ENCODE data around the gene APOB. TPM values are rescaled to one million over a fixed set of nuclear protein-coding genes. Genes with fewer than 3 reads are reported as not detected.

Gene APOB
- total RNA-seq, 2 experiments from 2014 or later, result not detected

GRCh38 chr2:21042958-21043743, 722 bp downstream of the APOB start:
- ATAC-seq (peak; percentile 64), DNase-seq (peak; percentile 73)
- Mint-ChIP-seq H3K27me3 (peaks cover 26% of the 10 kb centered on the region), H3K27ac (no peak overlapping the region), H3K36me3 (ENCODE audit: low read depth) (no peaks in the 10 kb centered on the region), H3K4me1 (peaks cover 3% of the 10 kb centered on the region), H3K9me3 (ENCODE audit: low read depth) (no peaks in the 10 kb centered on the region), H3K4me3 (no peak overlapping the region)
- CTCF ChIA-PET, result interaction anchor here (0.7 to 3.4 kb wide), 14 partner anchors 9 to 277 kb away, joined by 3 to 22 read pairs (median 4); no protein-coding TSS in a partner anchor
- POLR2A ChIA-PET, result no interaction called here
- intact Hi-C loops (cut with DNase I, micrococcal nuclease), result loop anchor here (1.0 to 5.0 kb wide), 3 partner anchors 75 to 1314 kb away; no protein-coding TSS in a partner anchor

- Mint-ChIP-seq H3K27ac (no peak overlapping the region), H3K4me3 (no peak overlapping the region), H3K9me3 (ENCODE audit: low read depth) (no peaks in the 10 kb centered on the region), H3K27me3 (peaks cover 26% of the 10 kb centered on the region), H3K36me3 (ENCODE audit: low read depth) (no peaks in the 10 kb centered on the region), H3K4me1 (peaks cover 3% of the 10 kb centered on the region)
- no peak for ATAC-seq
- POLR2A ChIA-PET, result no interaction called here
- no peak for DNase-seq
- CTCF ChIA-PET, result interaction anchor here (0.7 to 3.4 kb wide), 13 partner anchors 9 to 278 kb away, joined by 3 to 22 read pairs (median 4); no protein-coding TSS in a partner anchor
- intact Hi-C loops (cut with DNase I, micrococcal nuclease), result loop anchor here in 1 of 2 experiments (5.0 kb wide), 1 partner anchor 1315 kb away; no protein-coding TSS in a partner anchor
Measured at GRCh38 chr2:21042708-21042957, 1.2 kb downstream of the APOB start.

GRCh38 chr2:21041943-21042707, 1.7 kb downstream of the APOB start:
- H3K27ac Mint-ChIP-seq, result no peak overlapping the region
- intact Hi-C loops (cut with DNase I, micrococcal nuclease), result loop anchor here in 1 of 2 experiments (5.0 kb wide), 1 partner anchor 1315 kb away; no protein-coding TSS in a partner anchor
- no peaks in the 10 kb centered on the region for H3K36me3 Mint-ChIP-seq (ENCODE audit: low read depth)

GRCh38 chr2:21041462-21041861, 2.4 kb downstream of the APOB start:
- Mint-ChIP-seq H3K9me3 (ENCODE audit: low read depth) (no peaks in the 10 kb centered on the region), H3K27ac (no peak overlapping the region), H3K4me1 (peaks cover 3% of the 10 kb centered on the region), H3K36me3 (ENCODE audit: low read depth) (no peaks in the 10 kb centered on the region), H3K4me3 (no peak overlapping the region), H3K27me3 (peaks cover 26% of the 10 kb centered on the region)
- DNase-seq (no peak), ATAC-seq (no peak)
- CTCF ChIA-PET, result interaction anchor here (0.6 to 3.4 kb wide), 3 partner anchors 15 to 385 kb away, joined by 3 to 22 read pairs (median 3); no protein-coding TSS in a partner anchor
- POLR2A ChIA-PET, result no interaction called here
- intact Hi-C loops (cut with DNase I, micrococcal nuclease), result loop anchor here in 1 of 2 experiments (5.0 kb wide), 1 partner anchor 1316 kb away; no protein-coding TSS in a partner anchor

More at GRCh38 chr2:21041943-21042707, 1.7 kb downstream of the APOB start:
- POLR2A ChIA-PET, result no interaction called here
- ATAC-seq (no peak), DNase-seq (no peak)
- H3K4me1 Mint-ChIP-seq, result peaks cover 3% of the 10 kb centered on the region
- peaks cover 26% of the 10 kb centered on the region for H3K27me3 Mint-ChIP-seq
- H3K4me3 Mint-ChIP-seq, result no peak overlapping the region
- CTCF ChIA-PET, result interaction anchor here (0.6 to 3.4 kb wide), 15 partner anchors 9 to 385 kb away, joined by 3 to 22 read pairs (median 3); no protein-coding TSS in a partner anchor
- H3K9me3 Mint-ChIP-seq (ENCODE audit: low read depth), result no peaks in the 10 kb centered on the region

- Mint-ChIP-seq H3K9me3 (ENCODE audit: low read depth) (no peaks in the 10 kb centered on the region), H3K27ac (no peak overlapping the region), H3K4me3 (no peak overlapping the region), H3K27me3 (peaks cover 26% of the 10 kb centered on the region), H3K4me1 (peaks cover 3% of the 10 kb centered on the region), H3K36me3 (ENCODE audit: low read depth) (no peaks in the 10 kb centered on the region)
- DNase-seq, result no peak
- POLR2A ChIA-PET, result no interaction called here
- ATAC-seq, result no peak
- CTCF ChIA-PET, result interaction anchor here (3.4 kb wide), 1 partner anchor 277 kb away, joined by 22 read pairs; no protein-coding TSS in a partner anchor
- intact Hi-C loops (cut with DNase I, micrococcal nuclease), result loop anchor here in 1 of 2 experiments (5.0 kb wide), 1 partner anchor 1317 kb away; no protein-coding TSS in a partner anchor
Measured at GRCh38 chr2:21040468-21041377, 3.1 kb downstream of the APOB start.

GRCh38 chr2:21039979-21040467, 3.9 kb downstream of the APOB start:
- Mint-ChIP-seq H3K27me3 (peaks cover 20% of the 10 kb centered on the region), H3K9me3 (ENCODE audit: low read depth) (no peaks in the 10 kb centered on the region), H3K36me3 (ENCODE audit: low read depth) (no peaks in the 10 kb centered on the region), H3K4me1 (peaks cover 3% of the 10 kb centered on the region), H3K27ac (no peak overlapping the region), H3K4me3 (no peak overlapping the region)
- CTCF ChIA-PET, result no interaction called here
- POLR2A ChIA-PET, result no interaction called here
- intact Hi-C loops (cut with DNase I, micrococcal nuclease), result loop anchor here in 1 of 2 experiments (5.0 kb wide), 1 partner anchor 1317 kb away; no protein-coding TSS in a partner anchor
- no peak for DNase-seq
- ATAC-seq, result no peak

- intact Hi-C loops (cut with DNase I, micrococcal nuclease), result no loop called here
- no peak overlapping the region for H3K27ac Mint-ChIP-seq
- H3K9me3 Mint-ChIP-seq (ENCODE audit: low read depth), result no peaks in the 10 kb centered on the region
- H3K36me3 Mint-ChIP-seq (ENCODE audit: low read depth), result no peaks in the 10 kb centered on the region
- DNase-seq (no peak), ATAC-seq (no peak)
- peaks cover 3% of the 10 kb centered on the region for H3K4me1 Mint-ChIP-seq
- H3K4me3 Mint-ChIP-seq, result no peak overlapping the region
- CTCF ChIA-PET, result interaction anchor here (1.6 kb wide), 1 partner anchor 27 kb away, joined by 3 read pairs; no protein-coding TSS in a partner anchor
- POLR2A ChIA-PET, result no interaction called here
- H3K27me3 Mint-ChIP-seq, result peaks cover 12% of the 10 kb centered on the region
Measured at GRCh38 chr2:21039080-21039556, 4.8 kb downstream of the APOB start.

GRCh38 chr2:21038403-21039073, 5.3 kb downstream of the APOB start:
- DNase-seq, result no peak
- no peak overlapping the region for H3K4me3 Mint-ChIP-seq
- H3K36me3 Mint-ChIP-seq (ENCODE audit: low read depth), result no peaks in the 10 kb centered on the region
- CTCF ChIA-PET, result interaction anchor here (1.6 kb wide), 1 partner anchor 27 kb away, joined by 3 read pairs; no protein-coding TSS in a partner anchor
- intact Hi-C loops (cut with DNase I, micrococcal nuclease), result no loop called here
- POLR2A ChIA-PET, result no interaction called here
- peaks cover 12% of the 10 kb centered on the region for H3K27me3 Mint-ChIP-seq
- H3K27ac Mint-ChIP-seq, result no peak overlapping the region
- no peaks in the 10 kb centered on the region for H3K9me3 Mint-ChIP-seq (ENCODE audit: low read depth)
- no peak for ATAC-seq
- peaks cover 3% of the 10 kb centered on the region for H3K4me1 Mint-ChIP-seq

GRCh38 chr2:21037671-21038108, 6.2 kb downstream of the APOB start:
- H3K36me3 Mint-ChIP-seq (ENCODE audit: low read depth), result no peaks in the 10 kb centered on the region
- CTCF ChIA-PET, result interaction anchor here (1.6 kb wide), 1 partner anchor 28 kb away, joined by 3 read pairs; no protein-coding TSS in a partner anchor
- DNase-seq (no peak), ATAC-seq (no peak)
- H3K4me1 Mint-ChIP-seq, result no peaks in the 10 kb centered on the region
- H3K27ac Mint-ChIP-seq, result no peak overlapping the region
- H3K4me3 Mint-ChIP-seq, result no peak overlapping the region
- intact Hi-C loops (cut with DNase I, micrococcal nuclease), result no loop called here
- POLR2A ChIA-PET, result no interaction called here
- H3K9me3 Mint-ChIP-seq (ENCODE audit: low read depth), result no peaks in the 10 kb centered on the region
- H3K27me3 Mint-ChIP-seq, result peaks cover 9% of the 10 kb centered on the region
